ENCODE measurements around the gene SERPINA9. TPM values are rescaled to one million over a fixed set of nuclear protein-coding genes. Genes with fewer than 3 reads are reported as not detected.

The SERPINA9 gene
- total and polyA plus RNA-seq, 2 experiments from 2014 or later = not detected

DNA sequence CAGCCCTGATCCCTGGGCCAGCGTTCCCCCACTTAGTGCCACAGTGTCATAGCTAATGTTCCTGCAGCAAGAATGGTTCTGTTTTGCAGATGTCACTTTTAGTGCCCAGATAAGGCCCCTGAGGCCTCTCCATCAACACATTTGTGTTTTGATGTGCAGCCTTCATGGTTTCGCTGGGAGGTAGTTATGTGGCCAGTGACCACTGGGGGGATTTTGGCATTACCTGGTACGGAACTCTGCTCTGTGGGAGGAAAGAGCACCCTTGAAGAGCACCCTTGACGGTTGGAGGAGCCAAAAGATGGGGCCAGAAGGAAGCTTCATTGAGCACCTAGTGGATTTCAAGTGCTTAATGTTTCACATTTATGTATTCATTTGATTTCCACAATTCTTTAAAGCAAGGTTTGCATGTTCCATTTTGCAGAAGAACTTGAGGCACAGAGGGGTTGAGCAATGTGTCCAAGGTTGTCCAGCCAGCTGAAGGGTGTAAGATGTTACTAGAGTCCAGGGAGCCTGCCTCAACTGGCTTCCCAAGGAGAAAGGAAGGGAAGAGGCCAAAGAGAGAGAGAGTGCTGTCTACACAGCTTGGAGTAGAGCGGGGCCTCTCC, 36.4 kb downstream of the SERPINA9 start:
- no peaks in the 10 kb centered on the region for H3K27me3 ChIP-seq
- H3K36me3 ChIP-seq = no peaks in the 10 kb centered on the region
- H3K4me3 ChIP-seq = no peak overlapping the region
- H3K9me3 ChIP-seq (ENCODE audit: low read depth) = no peaks in the 10 kb centered on the region
- no peak for DNase-seq (ENCODE audit: low read depth in 1 of 2, low spot score in 1 of 2)
- no peaks in the 10 kb centered on the region for H3K4me1 ChIP-seq (ENCODE audit: low read depth)
- H3K27ac ChIP-seq = no peak overlapping the region
- TF ChIP-seq, protein P1, sequence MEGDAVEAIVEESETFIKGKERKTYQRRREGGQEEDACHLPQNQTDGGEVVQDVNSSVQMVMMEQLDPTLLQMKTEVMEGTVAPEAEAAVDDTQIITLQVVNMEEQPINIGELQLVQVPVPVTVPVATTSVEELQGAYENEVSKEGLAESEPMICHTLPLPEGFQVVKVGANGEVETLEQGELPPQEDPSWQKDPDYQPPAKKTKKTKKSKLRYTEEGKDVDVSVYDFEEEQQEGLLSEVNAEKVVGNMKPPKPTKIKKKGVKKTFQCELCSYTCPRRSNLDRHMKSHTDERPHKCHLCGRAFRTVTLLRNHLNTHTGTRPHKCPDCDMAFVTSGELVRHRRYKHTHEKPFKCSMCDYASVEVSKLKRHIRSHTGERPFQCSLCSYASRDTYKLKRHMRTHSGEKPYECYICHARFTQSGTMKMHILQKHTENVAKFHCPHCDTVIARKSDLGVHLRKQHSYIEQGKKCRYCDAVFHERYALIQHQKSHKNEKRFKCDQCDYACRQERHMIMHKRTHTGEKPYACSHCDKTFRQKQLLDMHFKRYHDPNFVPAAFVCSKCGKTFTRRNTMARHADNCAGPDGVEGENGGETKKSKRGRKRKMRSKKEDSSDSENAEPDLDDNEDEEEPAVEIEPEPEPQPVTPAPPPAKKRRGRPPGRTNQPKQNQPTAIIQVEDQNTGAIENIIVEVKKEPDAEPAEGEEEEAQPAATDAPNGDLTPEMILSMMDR (IDR thresholded peaks at IDR 0.05; ENCODE audit: low read depth, low read length) = no peak

DNA sequence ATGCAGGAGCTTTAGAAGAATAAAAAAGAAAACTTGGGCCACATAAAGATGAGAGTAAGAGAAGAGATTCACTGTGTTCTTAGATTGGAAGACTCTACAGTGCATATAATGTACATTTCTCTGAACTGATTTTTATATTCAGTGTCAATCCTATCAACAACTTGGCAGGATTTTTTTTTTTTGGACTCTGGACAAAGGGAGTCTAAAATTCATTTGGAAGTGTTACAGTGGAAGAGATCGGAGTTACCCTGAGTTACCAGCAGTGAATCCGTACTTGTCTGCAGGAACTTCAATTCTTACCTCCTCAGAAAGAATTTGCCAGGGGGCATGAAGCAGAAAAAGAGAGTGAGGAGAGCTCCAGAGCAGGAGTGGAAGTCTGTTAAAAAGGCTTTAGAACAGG, 47.4 kb downstream of the SERPINA9 start:
- TF ChIP-seq, protein P1 (IDR thresholded peaks at IDR 0.05; ENCODE audit: low read depth, low read length) = no peak
- no peak overlapping the region for H3K27ac ChIP-seq
- DNase-seq (ENCODE audit: low read depth in 1 of 2, low spot score in 1 of 2) = no peak
- no peak overlapping the region for H3K4me3 ChIP-seq
- H3K27me3 ChIP-seq = peaks cover 6% of the 10 kb centered on the region
- H3K4me1 ChIP-seq (ENCODE audit: low read depth) = no peaks in the 10 kb centered on the region
- H3K36me3 ChIP-seq = no peaks in the 10 kb centered on the region
- no peaks in the 10 kb centered on the region for H3K9me3 ChIP-seq (ENCODE audit: low read depth)

DNA sequence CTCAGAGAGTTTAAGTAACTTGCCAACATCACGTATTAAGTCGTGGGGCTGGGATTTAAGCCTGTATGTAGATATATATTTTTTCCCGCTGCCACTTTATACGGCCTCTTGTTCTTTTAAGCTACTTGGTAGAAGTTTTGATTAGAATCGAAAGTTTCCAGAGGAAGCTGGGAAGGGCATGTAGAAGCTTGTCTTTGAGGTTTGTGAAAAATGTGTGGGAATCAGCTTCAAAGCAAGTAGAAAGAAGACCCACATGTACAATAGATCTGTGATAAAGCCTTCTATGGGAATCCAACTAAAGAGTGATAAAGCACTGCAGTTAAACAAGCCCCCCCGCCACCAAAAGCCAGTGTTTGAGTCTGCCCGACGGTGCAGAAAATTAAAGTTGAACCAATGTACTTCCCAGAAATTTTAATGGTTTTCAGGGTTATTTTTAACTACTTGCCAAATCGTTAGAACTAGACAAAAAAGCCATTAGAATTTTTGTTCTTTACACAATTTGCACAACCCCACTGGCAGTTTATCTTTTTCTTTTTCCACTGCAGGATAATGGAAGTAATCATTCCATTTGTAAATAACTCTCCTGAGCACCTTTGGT, 48.9 kb downstream of the SERPINA9 start:
- H3K27me3 ChIP-seq = peaks cover 3% of the 10 kb centered on the region
- no peak for DNase-seq (ENCODE audit: low read depth in 1 of 2, low spot score in 1 of 2)
- no peaks in the 10 kb centered on the region for H3K9me3 ChIP-seq (ENCODE audit: low read depth)
- TF ChIP-seq, protein P1 (IDR thresholded peaks at IDR 0.05; ENCODE audit: low read depth, low read length) = no peak
- H3K36me3 ChIP-seq = no peaks in the 10 kb centered on the region
- no peak overlapping the region for H3K4me3 ChIP-seq
- no peaks in the 10 kb centered on the region for H3K4me1 ChIP-seq (ENCODE audit: low read depth)
- no peak overlapping the region for H3K27ac ChIP-seq

DNA sequence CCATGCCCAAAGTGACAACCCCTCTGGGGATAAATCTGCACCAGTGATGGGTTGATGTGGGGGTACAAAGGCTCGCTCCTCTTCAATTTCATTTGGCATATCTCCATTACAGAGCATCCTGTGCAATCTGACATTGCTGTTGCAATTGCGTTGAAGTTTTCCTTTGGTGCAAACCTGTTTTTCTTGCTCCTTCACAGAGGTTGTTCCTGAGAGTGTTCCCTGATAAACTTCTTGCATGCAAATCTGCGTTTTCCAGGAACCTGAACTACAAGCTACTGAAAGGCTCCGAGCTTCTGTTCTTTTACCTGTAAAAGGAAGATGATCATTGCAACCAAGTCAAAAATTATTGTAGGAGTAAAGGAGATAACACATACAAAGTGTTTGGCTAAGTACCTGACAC, 49.5 kb downstream of the SERPINA9 start:
- TF ChIP-seq, protein P1 (IDR thresholded peaks at IDR 0.05; ENCODE audit: low read depth, low read length) = no peak
- Histone ChIP-seq H3K9me3 (ENCODE audit: low read depth) (no peaks in the 10 kb centered on the region), H3K4me3 (no peak overlapping the region), H3K27me3 (peaks cover 4% of the 10 kb centered on the region), H3K27ac (no peak overlapping the region), H3K36me3 (no peaks in the 10 kb centered on the region), H3K4me1 (ENCODE audit: low read depth) (no peaks in the 10 kb centered on the region)
- no peak for DNase-seq (ENCODE audit: low read depth in 1 of 2, low spot score in 1 of 2)

DNA sequence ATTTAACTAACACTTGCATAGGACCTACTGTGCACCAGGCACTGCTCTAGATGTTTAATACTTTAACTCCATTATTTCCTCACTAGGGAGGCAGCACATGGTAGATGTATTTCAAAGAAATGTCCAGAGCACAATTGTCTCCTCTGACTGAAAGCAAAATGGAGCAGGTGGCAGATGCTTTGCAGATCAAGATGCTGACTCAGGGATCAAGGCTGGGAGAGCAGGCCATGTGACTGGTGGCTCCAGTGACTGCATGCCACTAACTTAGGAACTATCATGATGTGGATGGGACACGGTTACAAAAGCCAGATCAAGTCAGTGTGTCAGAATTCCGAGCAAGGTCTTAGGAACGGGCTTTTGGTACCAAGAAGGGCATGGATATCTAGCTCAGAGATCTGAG, 51.6 kb downstream of the SERPINA9 start:
- Histone ChIP-seq H3K9me3 (ENCODE audit: low read depth) (no peaks in the 10 kb centered on the region), H3K4me3 (no peak overlapping the region), H3K27ac (no peak overlapping the region), H3K4me1 (ENCODE audit: low read depth) (no peaks in the 10 kb centered on the region), H3K27me3 (peaks cover 8% of the 10 kb centered on the region), H3K36me3 (no peaks in the 10 kb centered on the region)
- no peak for DNase-seq (ENCODE audit: low read depth in 1 of 2, low spot score in 1 of 2)
- TF ChIP-seq, protein P1 (IDR thresholded peaks at IDR 0.05; ENCODE audit: low read depth, low read length) = no peak
